ENCODE data around the gene TFB2M. TPM values are rescaled to one million over a fixed set of nuclear protein-coding genes. Genes with fewer than 3 reads are reported as not detected.
"Not testable (repeated sequence)": the region's sequence is repeated elsewhere in the genome, so short reads cannot be mapped to it uniquely, and the experiment has no call there.

The TFB2M gene
- total RNA-seq, 1 donor from 2014 or later, result 17.3 TPM

- H3K36me3 ChIP-seq (ENCODE audit: insufficient read depth, low read length), result peaks cover 9% of the 10 kb centered on the region
- H3K9me3 Mint-ChIP-seq (ENCODE audit: unreplicated experiment), result peaks cover 6% of the 10 kb centered on the region
- peak overlapping the region; percentile 96 for H3K9ac ChIP-seq (ENCODE audit: low read length)
- H3K27me3 Mint-ChIP-seq (ENCODE audit: low read depth, unreplicated experiment), result no peaks in the 10 kb centered on the region
- TF ChIP-seq, protein P1, sequence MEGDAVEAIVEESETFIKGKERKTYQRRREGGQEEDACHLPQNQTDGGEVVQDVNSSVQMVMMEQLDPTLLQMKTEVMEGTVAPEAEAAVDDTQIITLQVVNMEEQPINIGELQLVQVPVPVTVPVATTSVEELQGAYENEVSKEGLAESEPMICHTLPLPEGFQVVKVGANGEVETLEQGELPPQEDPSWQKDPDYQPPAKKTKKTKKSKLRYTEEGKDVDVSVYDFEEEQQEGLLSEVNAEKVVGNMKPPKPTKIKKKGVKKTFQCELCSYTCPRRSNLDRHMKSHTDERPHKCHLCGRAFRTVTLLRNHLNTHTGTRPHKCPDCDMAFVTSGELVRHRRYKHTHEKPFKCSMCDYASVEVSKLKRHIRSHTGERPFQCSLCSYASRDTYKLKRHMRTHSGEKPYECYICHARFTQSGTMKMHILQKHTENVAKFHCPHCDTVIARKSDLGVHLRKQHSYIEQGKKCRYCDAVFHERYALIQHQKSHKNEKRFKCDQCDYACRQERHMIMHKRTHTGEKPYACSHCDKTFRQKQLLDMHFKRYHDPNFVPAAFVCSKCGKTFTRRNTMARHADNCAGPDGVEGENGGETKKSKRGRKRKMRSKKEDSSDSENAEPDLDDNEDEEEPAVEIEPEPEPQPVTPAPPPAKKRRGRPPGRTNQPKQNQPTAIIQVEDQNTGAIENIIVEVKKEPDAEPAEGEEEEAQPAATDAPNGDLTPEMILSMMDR (IDR thresholded peaks at IDR 0.05; ENCODE audit: insufficient read depth, low read depth, low read length), result no peak
- TF ChIP-seq EZH2 (IDR thresholded peaks at IDR 0.05; ENCODE audit: insufficient read depth, low read length), result no peak
- H4K20me1 ChIP-seq (ENCODE audit: insufficient read depth, low read length), result peaks cover 11% of the 10 kb centered on the region
- peak overlapping the region; percentile 92 for H3K4me3 ChIP-seq (ENCODE audit: insufficient read depth, low read depth, low read length)
- peak overlapping the region; percentile 94 for H3K27ac Mint-ChIP-seq (ENCODE audit: unreplicated experiment)
- H3K4me2 ChIP-seq (ENCODE audit: low read length), result peak overlapping the region; percentile 88
- H3K27me3 ChIP-seq (ENCODE audit: insufficient read depth, low read length), result no peaks in the 10 kb centered on the region
- peak overlapping the region; percentile 91 for H2AFZ ChIP-seq (ENCODE audit: low read depth, low read length)
- peaks cover 5% of the 10 kb centered on the region for H3K4me1 ChIP-seq (ENCODE audit: insufficient read depth, low read length)
- H3K4me1 Mint-ChIP-seq (ENCODE audit: low read depth, unreplicated experiment), result peaks cover 19% of the 10 kb centered on the region
- H3K27ac ChIP-seq (ENCODE audit: low read depth, low read length), result peak overlapping the region; percentile 95
- DNase-seq (ENCODE audit: low read depth) (no peak), FAIRE-seq (no peak)
- H3K79me2 ChIP-seq (ENCODE audit: insufficient read depth, low read length), result peaks cover 88% of the 10 kb centered on the region
- H3K4me3 Mint-ChIP-seq (ENCODE audit: unreplicated experiment), result peak overlapping the region; percentile 98
- H3K36me3 Mint-ChIP-seq (ENCODE audit: low read depth, unreplicated experiment), result no peaks in the 10 kb centered on the region
- no peaks in the 10 kb centered on the region for H3K9me3 ChIP-seq (ENCODE audit: insufficient read depth, low read depth, low read length)
Observed at GRCh38 chr1:246564839-246565750, 966 bp downstream of the TFB2M start.

DNA sequence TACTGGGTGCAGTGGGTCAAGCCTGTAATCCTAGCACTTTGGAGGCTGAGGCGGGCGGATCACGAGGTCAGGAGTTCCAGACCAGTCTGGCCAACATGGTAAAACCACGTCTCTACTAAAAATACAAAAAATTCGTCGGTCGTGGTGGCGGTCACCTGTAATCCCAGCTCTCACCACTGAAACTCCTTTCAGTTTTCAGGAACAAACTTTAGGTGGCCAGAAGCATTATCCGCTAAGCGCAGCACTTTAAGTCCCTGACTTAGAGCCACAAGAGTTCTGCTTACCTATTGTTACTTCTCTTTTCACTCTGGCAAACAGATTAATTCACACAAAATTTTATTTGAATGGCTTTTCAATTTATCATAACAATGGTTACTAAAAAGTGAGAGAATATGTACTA lies 5.2 kb downstream of the TFB2M start:
- not testable (repeated sequence) for H3K9me3 ChIP-seq (ENCODE audit: insufficient read depth, low read depth, low read length); H3K9ac ChIP-seq (ENCODE audit: low read length); H2AFZ ChIP-seq (ENCODE audit: low read depth, low read length); H3K27ac ChIP-seq (ENCODE audit: low read depth, low read length); DNase-seq (ENCODE audit: low read depth); H3K4me1 Mint-ChIP-seq (ENCODE audit: low read depth, unreplicated experiment); H3K4me1 ChIP-seq (ENCODE audit: insufficient read depth, low read length); H3K4me3 Mint-ChIP-seq (ENCODE audit: unreplicated experiment); H3K27me3 Mint-ChIP-seq (ENCODE audit: low read depth, unreplicated experiment); FAIRE-seq; H3K27me3 ChIP-seq (ENCODE audit: insufficient read depth, low read length); H3K4me2 ChIP-seq (ENCODE audit: low read length); H3K9me3 Mint-ChIP-seq (ENCODE audit: unreplicated experiment); H3K36me3 Mint-ChIP-seq (ENCODE audit: low read depth, unreplicated experiment); H3K27ac Mint-ChIP-seq (ENCODE audit: unreplicated experiment); H3K4me3 ChIP-seq (ENCODE audit: insufficient read depth, low read depth, low read length)
- Histone ChIP-seq H3K79me2 (ENCODE audit: insufficient read depth, low read length) (peaks cover 69% of the 10 kb centered on the region), H4K20me1 (ENCODE audit: insufficient read depth, low read length) (peaks cover 22% of the 10 kb centered on the region), H3K36me3 (ENCODE audit: insufficient read depth, low read length) (peaks cover 21% of the 10 kb centered on the region)

- no peaks in the 10 kb centered on the region for H3K4me1 ChIP-seq (ENCODE audit: insufficient read depth, low read length)
- H3K27ac ChIP-seq (ENCODE audit: low read depth, low read length), result no peak overlapping the region
- H3K4me3 ChIP-seq (ENCODE audit: insufficient read depth, low read depth, low read length), result no peak overlapping the region
- peaks cover 17% of the 10 kb centered on the region for H4K20me1 ChIP-seq (ENCODE audit: insufficient read depth, low read length)
- H3K9ac ChIP-seq (ENCODE audit: low read length), result no peak overlapping the region
- no peak overlapping the region for H2AFZ ChIP-seq (ENCODE audit: low read depth, low read length)
- H3K4me2 ChIP-seq (ENCODE audit: low read length), result no peak overlapping the region
- H3K79me2 ChIP-seq (ENCODE audit: insufficient read depth, low read length), result peaks cover 61% of the 10 kb centered on the region
- no peaks in the 10 kb centered on the region for H3K27me3 ChIP-seq (ENCODE audit: insufficient read depth, low read length)
- TF ChIP-seq, protein P1 (IDR thresholded peaks at IDR 0.05; ENCODE audit: insufficient read depth, low read depth, low read length), result no peak
- no peak for TF ChIP-seq EZH2 (IDR thresholded peaks at IDR 0.05; ENCODE audit: insufficient read depth, low read length)
- DNase-seq (ENCODE audit: low read depth) (no peak), FAIRE-seq (no peak)
- no peaks in the 10 kb centered on the region for H3K9me3 Mint-ChIP-seq (ENCODE audit: unreplicated experiment)
- H3K27ac Mint-ChIP-seq (ENCODE audit: unreplicated experiment), result no peak overlapping the region
- H3K36me3 ChIP-seq (ENCODE audit: insufficient read depth, low read length), result peaks cover 25% of the 10 kb centered on the region
- H3K27me3 Mint-ChIP-seq (ENCODE audit: low read depth, unreplicated experiment), result no peaks in the 10 kb centered on the region
- H3K9me3 ChIP-seq (ENCODE audit: insufficient read depth, low read depth, low read length), result no peaks in the 10 kb centered on the region
- peaks cover 14% of the 10 kb centered on the region for H3K36me3 Mint-ChIP-seq (ENCODE audit: low read depth, unreplicated experiment)
- no peak overlapping the region for H3K4me3 Mint-ChIP-seq (ENCODE audit: unreplicated experiment)
- H3K4me1 Mint-ChIP-seq (ENCODE audit: low read depth, unreplicated experiment), result peaks cover 4% of the 10 kb centered on the region
Observed at GRCh38 chr1:246559310-246559709, 6.8 kb downstream of the TFB2M start.
